Mesodermal cell (in vitro differentiated cells): ENCODE results near the gene LUZP1.

Experiments used
- H3K27ac ChIP-seq: 2 replicates; pipeline ENCODE4 v1.7.0; 2013; ENCODE audit warnings: mild to moderate bottlenecking, low read depth, low read length, moderate library complexity; ENCODE audit not compliant: severe bottlenecking
- H3K36me3 ChIP-seq: 2 replicates; pipeline ENCODE4 v1.7.1; 2013; ENCODE audit warnings: mild to moderate bottlenecking, low read length, moderate library complexity; ENCODE audit not compliant: control insufficient read depth, insufficient read depth
- H3K4me1 ChIP-seq: one replicate; pipeline ENCODE4 v1.7.1; 2013; ENCODE audit warnings: mild to moderate bottlenecking, low read length; ENCODE audit not compliant: insufficient read depth, control insufficient read depth, poor library complexity, severe bottlenecking
- H3K4me3 ChIP-seq: 2 replicates; pipeline ENCODE4 v1.7.0; 2013; ENCODE audit warnings: low read length, control low read depth, mild to moderate bottlenecking; ENCODE audit not compliant: insufficient read depth, poor library complexity, severe bottlenecking; ENCODE audit errors: extremely low read depth
- H3K9me3 ChIP-seq: 2 replicates; pipeline ENCODE4 v1.7.1; 2013; ENCODE audit warnings: mild to moderate bottlenecking, low read length, moderate library complexity; ENCODE audit not compliant: control insufficient read depth
- WGBS, 2 experiments: methylation state at CpG; one replicate each; pipeline ENCODE4 v1.1.5; 2013; ENCODE audit warnings: missing lambda C conversion rate in 2 of 2; ENCODE audit not compliant: insufficient coverage in 2 of 2; 5-methylcytosine and 5-hydroxymethylcytosine counted together

The LUZP1 gene

DNA sequence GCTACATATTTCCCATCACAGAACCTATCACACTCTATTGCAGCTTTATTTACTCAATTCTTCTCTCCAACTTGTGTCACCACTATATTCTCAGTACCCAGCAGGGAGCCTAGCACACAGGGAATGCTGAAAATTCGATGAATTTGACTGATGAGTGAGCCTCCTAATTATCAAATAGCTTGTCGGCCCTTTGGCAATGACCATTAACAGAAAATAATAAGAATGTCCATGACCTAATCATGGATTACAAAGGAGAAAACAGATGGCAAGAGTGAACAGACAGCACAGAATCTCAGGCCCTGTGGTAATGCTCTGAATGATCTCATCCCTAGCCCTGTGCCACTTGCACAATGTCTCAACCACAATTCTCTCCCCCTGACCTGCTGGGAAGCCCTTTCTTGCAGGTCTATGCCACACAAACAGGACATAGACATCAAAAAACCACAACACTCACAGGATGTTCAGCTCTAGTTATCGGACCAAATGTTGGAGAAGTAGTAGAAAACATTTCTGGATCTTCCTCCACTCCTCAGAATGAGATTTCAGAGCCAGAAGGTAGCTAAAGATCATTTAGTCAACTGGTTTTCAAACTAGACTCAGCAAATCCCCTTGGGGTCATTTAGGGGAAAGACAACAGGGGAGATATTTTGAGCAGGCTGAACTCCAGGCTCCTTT lies 68.4 kb downstream of the LUZP1 start:
- Histone ChIP-seq H3K4me3 (no peak overlapping the region), H3K4me1 (peaks cover 39% of the 10 kb centered on the region), H3K9me3 (no peaks in the 10 kb centered on the region), H3K36me3 (peaks cover 44% of the 10 kb centered on the region), H3K27ac (peak overlapping the region; percentile 72)
- 62% methylated on average over 2 of the region's 3 CpGs; no CpG with 5 or more reads in 1 of the 2 experiments for WGBS, 2 experiments

DNA sequence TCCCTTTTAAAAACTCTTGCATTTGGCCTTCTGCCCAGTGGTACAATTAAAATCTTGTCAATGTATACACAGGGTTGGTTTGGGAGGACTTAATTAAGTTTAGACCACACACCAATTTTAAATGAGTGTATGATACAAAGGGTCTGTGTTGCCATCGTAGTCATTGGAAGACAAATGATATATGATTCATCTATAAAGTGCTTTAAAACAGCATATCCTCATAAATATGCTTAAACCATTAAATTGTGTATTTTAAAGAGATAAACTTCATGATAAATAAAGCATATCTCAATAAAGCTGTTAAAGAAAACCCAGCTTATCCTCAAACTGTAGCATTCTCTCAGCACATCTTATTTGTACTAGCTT lies 69.5 kb downstream of the LUZP1 start:
- no peak overlapping the region for H3K27ac ChIP-seq
- H3K4me3 ChIP-seq, result no peak overlapping the region
- no peaks in the 10 kb centered on the region for H3K9me3 ChIP-seq
- H3K4me1 ChIP-seq, result peaks cover 39% of the 10 kb centered on the region
- peaks cover 44% of the 10 kb centered on the region for H3K36me3 ChIP-seq
- WGBS, 2 experiments, result no CpG with 5 or more reads among the region's 1 CpG

DNA sequence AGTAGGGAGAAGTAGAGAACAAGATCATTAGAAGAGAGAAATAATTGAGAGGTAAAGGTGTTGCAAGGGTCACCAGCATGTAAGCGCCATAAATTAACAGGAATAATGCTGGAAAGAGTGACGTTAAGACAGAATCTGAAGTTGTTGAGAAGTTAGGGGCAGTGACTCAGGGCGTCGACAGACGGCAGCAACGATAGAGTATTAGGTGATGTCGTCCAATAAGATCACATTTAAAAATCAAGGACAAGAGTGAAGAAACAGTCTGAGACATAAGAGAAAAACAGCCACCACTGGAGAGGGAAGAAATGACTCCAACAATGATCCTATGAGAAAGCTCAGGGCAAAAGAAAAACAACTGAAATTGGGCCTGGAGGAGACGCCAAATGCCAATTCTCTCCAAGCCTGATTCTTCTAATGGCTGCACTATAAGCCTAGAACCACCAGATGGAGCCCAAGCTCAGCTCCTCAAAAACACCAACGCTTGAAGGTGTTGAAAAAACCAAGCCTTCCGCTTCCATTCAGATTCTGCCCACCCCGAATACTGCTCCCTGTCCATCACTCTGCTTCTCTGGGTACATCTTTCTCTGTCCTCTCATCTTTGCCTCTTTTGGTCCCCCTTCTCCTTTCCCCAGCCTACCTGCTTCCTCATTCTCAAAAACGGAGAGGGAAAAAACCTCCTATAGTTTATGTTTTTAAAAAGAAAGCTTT lies 70.0 kb downstream of the LUZP1 start:
- no peak overlapping the region for H3K4me3 ChIP-seq
- H3K27ac ChIP-seq, result no peak overlapping the region
- no peaks in the 10 kb centered on the region for H3K9me3 ChIP-seq
- H3K4me1 ChIP-seq, result peaks cover 39% of the 10 kb centered on the region
- H3K36me3 ChIP-seq, result peaks cover 46% of the 10 kb centered on the region
- 60 to 66% methylated on average over 5 to 11 of the region's 12 CpGs for WGBS, 2 experiments

DNA sequence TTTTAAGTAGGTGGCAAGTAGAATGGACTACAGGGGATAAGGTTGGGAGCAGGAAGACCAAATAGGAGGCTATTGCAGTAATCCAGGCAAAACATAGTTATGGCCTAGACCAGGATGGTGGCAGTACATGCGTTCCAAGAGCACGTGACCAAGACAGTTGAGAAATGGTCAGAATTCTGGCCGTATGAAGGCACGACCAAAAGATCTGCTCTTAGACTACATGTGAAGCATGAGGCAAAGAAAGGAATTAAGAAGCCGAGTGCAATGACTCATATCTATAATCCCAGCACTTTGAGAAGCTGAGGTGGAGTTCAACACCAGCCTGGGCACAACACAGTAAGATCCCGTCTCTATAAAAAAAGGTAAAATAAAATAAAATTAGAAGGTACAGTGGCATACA lies 71.3 kb downstream of the LUZP1 start:
- Histone ChIP-seq H3K4me1 (peaks cover 28% of the 10 kb centered on the region), H3K36me3 (peaks cover 59% of the 10 kb centered on the region)
- 97 to 98% methylated on average over 4 to 5 of the region's 6 CpGs for WGBS, 2 experiments

DNA sequence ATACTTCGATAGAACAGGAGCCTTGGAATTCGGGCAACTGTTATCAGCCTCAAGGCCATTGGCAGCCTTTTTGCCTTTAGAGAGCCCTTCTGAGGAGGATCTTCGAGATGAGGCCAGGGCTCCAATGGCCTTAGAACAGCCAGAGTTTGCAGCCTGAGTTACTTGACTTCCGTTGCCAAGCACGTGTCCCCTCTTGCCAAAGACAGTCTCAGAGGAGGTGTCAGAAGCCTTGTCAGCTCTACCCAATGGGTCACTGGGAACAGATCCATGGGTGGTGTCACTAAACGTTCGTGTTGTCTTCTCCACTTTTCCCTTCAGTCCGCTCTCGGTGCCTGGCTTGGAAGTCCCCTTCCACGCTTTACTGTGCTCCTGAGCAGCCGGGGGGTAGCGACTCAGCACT lies 76.2 kb downstream of the LUZP1 start:
- peaks cover 95% of the 10 kb centered on the region for H3K36me3 ChIP-seq
- H3K4me1 ChIP-seq, result no peaks in the 10 kb centered on the region
- WGBS, 2 experiments, result 87 to 88% methylated on average over 10 to 12 of the region's 12 CpGs
- H3K4me3 ChIP-seq, result no peak overlapping the region
- H3K9me3 ChIP-seq, result no peaks in the 10 kb centered on the region
- no peak overlapping the region for H3K27ac ChIP-seq

More for the DNA sequence above, 71.3 kb downstream of the LUZP1 start:
- Histone ChIP-seq H3K4me3 (no peak overlapping the region), H3K9me3 (no peaks in the 10 kb centered on the region), H3K27ac (no peak overlapping the region)

DNA sequence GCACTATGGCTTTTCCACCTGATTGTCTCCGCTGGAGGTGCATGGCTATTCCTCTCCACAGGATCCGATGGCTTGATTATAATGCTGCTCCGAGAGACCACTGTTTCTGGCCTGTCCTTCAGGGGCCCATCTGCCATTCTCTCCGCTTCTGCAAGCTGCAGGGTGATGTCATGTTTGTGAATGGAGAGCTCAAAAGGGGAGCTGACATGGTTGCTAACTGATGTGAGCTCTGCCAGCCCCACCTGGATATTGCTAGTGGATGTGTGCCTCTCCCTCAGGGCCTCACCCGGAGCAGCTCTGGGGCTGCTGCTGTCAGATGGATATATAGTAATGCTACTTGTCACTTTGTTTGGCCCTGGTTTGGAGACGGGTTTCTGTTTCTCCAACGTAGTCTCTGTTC lies 77.1 kb downstream of the LUZP1 start:
- 95 to 96% methylated on average over 4 of the region's 7 CpGs for WGBS, 2 experiments
- no peak overlapping the region for H3K27ac ChIP-seq
- peaks cover 95% of the 10 kb centered on the region for H3K36me3 ChIP-seq
- H3K9me3 ChIP-seq, result no peaks in the 10 kb centered on the region
- no peaks in the 10 kb centered on the region for H3K4me1 ChIP-seq
- H3K4me3 ChIP-seq, result no peak overlapping the region

DNA sequence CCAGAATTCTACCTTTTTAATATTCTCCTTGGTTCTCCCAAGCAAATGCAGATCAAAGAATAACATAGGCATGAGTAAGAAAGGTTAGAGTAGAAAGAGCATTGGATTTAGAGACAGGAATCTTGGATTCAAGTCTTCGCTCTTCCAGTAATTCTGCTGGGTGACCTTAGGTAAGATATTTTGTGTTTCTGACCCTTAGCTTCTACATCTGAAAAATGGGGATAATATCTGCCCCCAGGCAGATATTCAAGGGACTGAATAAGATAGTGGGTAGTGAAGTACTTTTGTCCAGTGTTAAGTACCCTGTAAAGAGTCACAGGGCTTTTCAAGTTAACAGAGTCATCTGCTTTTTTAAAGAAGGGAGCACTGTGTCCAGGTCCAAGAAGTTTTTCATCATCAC lies 78.6 kb downstream of the LUZP1 start:
- Histone ChIP-seq H3K4me1 (no peaks in the 10 kb centered on the region), H3K36me3 (peaks cover 98% of the 10 kb centered on the region), H3K27ac (no peak overlapping the region), H3K9me3 (no peaks in the 10 kb centered on the region), H3K4me3 (no peak overlapping the region)
- WGBS, 2 experiments, result 100% methylated on average over 1 of the region's 1 CpG

DNA sequence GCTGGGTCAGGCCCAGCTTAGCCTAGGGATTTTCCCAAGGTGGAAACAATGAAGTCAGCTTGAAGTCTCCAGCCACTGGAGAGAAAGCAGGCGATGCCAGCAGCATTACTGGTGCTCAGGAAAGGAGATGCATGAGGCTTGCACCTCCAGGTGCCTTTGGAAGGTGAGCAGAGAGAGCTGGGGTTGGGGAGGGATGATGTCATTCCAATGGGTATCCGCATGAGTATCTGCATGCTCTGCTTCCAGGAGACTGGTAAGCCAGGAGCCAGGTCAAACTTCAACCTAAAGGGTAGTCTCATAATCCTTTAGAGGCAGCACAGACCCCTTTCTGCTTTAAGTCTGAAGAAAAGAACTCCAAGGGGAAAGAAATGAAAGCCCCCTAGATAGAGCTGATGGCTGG lies 80.6 kb downstream of the LUZP1 start:
- Histone ChIP-seq H3K9me3 (no peaks in the 10 kb centered on the region), H3K4me3 (no peak overlapping the region), H3K27ac (no peak overlapping the region), H3K36me3 (peaks cover 98% of the 10 kb centered on the region), H3K4me1 (no peaks in the 10 kb centered on the region)
- WGBS, 2 experiments, result 86 to 100% methylated on average over 1 to 2 of the region's 2 CpGs

DNA sequence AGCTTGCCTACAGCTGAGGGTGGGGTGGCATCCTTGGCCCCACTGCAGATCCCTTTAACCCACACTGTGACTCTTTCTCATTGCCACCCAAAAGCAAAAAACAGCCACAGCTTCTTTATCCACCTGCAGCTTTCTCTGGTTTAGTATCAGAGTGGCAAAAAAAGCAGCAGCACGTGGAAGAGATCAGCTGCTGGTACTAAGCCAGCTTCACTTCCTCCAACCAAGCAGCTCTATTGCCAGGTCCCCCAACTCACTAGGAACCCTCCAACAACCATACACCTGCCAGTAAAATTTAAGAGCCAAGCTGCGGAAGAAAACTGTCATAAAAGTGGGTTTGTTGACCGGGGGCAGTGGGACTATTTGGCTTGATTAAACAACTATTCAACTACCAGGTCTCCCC lies 83.0 kb downstream of the LUZP1 start:
- H3K4me1 ChIP-seq, result no peaks in the 10 kb centered on the region
- WGBS, 2 experiments, result 100% methylated on average over 1 of the region's 3 CpGs; no CpG with 5 or more reads in 1 of the 2 experiments
- H3K9me3 ChIP-seq, result no peaks in the 10 kb centered on the region
- H3K36me3 ChIP-seq, result peaks cover 98% of the 10 kb centered on the region
- no peak overlapping the region for H3K27ac ChIP-seq
- H3K4me3 ChIP-seq, result no peak overlapping the region

DNA sequence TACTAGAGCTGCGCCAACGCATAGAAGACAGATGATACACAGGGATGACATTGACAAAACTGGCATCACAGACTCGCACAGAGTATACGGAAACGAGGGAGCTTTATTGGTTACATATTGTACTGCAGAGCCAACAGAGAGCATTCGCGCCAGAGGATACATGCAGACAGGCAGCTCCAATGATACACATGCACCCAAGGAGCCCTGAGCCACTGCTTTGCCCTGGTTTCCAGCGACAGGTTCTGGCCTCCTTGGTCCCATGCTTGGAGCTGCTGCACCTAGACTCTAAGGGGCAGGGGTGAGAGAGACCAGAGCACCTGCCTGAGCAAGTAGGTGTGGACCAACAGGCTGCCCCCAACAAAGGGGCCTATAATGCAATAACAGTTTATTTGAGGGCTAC lies 83.8 kb downstream of the LUZP1 start:
- no peaks in the 10 kb centered on the region for H3K4me1 ChIP-seq
- 96 to 97% methylated on average over 8 of the region's 8 CpGs for WGBS, 2 experiments
- H3K36me3 ChIP-seq, result peaks cover 98% of the 10 kb centered on the region
- H3K4me3 ChIP-seq, result no peak overlapping the region
- no peaks in the 10 kb centered on the region for H3K9me3 ChIP-seq
- H3K27ac ChIP-seq, result no peak overlapping the region
